C4-2B (cell line): Measurements from ENCODE around the gene RPS6KL1.

Experiments used
- ZFX ChIP-seq: fragments of 450-650 bp; IDR thresholded peaks from 2 replicates; pipeline ENCODE4 v1.6.1; 2017
- TF ChIP-seq, protein P1 (sequence below): fragments of 450-650 bp; conservative IDR thresholded peaks from 2 replicates; pipeline ENCODE4 v1.5.1; 2017; ENCODE audit warnings: mild to moderate bottlenecking

DNA sequence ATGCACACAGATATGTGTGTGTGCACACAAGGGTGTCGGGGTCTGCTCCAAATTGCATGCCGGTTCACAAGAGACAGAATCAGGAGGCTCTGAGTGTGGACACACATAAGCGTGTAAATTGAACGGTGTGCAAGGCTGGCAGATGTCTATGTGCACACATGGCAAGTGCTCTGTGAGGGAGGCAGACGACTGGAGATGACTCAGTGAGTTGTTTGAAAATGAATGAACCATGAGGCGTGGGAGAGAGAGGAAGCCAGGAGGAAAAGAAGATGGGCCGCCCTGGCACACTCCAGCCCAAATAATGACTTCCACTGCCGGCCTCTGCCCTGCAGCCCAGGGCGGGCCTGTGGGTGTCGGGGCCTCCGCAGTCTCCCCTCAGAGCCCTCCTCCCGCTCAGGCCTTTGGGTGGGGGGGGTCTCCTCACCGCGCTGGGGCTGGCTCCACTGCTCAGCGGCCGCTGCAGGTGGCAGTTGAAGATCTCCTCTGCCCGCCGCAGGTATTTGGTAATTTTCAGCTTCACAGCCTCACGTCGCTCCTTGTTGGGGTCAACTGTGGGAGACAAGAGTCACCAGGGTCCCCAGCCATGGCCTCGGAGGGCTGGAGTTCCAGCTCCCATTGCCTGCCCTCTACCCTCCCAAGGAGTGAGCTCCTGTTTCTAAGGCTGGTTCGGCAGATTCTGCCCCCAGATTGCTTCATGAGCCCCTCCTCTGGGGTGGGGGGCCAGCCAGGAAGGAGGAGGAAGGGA, 3.5 kb downstream of the RPS6KL1 start:
- TF ChIP-seq, protein P1, sequence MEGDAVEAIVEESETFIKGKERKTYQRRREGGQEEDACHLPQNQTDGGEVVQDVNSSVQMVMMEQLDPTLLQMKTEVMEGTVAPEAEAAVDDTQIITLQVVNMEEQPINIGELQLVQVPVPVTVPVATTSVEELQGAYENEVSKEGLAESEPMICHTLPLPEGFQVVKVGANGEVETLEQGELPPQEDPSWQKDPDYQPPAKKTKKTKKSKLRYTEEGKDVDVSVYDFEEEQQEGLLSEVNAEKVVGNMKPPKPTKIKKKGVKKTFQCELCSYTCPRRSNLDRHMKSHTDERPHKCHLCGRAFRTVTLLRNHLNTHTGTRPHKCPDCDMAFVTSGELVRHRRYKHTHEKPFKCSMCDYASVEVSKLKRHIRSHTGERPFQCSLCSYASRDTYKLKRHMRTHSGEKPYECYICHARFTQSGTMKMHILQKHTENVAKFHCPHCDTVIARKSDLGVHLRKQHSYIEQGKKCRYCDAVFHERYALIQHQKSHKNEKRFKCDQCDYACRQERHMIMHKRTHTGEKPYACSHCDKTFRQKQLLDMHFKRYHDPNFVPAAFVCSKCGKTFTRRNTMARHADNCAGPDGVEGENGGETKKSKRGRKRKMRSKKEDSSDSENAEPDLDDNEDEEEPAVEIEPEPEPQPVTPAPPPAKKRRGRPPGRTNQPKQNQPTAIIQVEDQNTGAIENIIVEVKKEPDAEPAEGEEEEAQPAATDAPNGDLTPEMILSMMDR: no peak
- no peak for TF ChIP-seq ZFX
